Measurements from ENCODE around the gene CD247. TPM values are rescaled to one million over a fixed set of nuclear protein-coding genes. Genes with fewer than 3 reads are reported as not detected.

CD247 gene
- total and polyA plus RNA-seq, 2 of the 4 experiments (the other 2 are of a cell fraction) = not detected

- TF ChIP-seq NFE2L2 (IDR thresholded peaks at IDR 0.05; ENCODE audit: low read depth, low read length) (no peak), RFX5 (IDR thresholded peaks at IDR 0.05; ENCODE audit: low read depth, low read length) (no peak), MAFK (IDR thresholded peaks at IDR 0.05; ENCODE audit: low read depth, low read length) (no peak), CTCF (conservative IDR thresholded peaks at IDR 0.05; ENCODE audit: low read depth, low read length) (no peak), SMC3 (IDR thresholded peaks at IDR 0.05; ENCODE audit: low read depth, low read length) (no peak), FOS (IDR thresholded peaks at IDR 0.05; ENCODE audit: low read depth, low read length) (no peak), MAZ (IDR thresholded peaks at IDR 0.05; ENCODE audit: borderline replicate concordance, low read depth, low read length) (no peak), MXI1 (IDR thresholded peaks at IDR 0.05; ENCODE audit: borderline replicate concordance, low read depth, low read length) (no peak)
Measured at GRCh38 chr1:167510881-167511280, 7.4 kb downstream of the CD247 start.

More at GRCh38 chr1:167510881-167511280, 7.4 kb downstream of the CD247 start:
- no peak overlapping the region for H2AK5ac ChIP-seq (ENCODE audit: low read depth, low read length)
- ATAC-seq (ENCODE audit: low read depth) (no peak), DNase-seq (no peak)
- no peak overlapping the region for H3K56ac ChIP-seq (ENCODE audit: extremely low read depth, insufficient read depth, low read length)
- POLR2A ChIA-PET (ENCODE audit: unreplicated experiment) = no interaction called here
- H3K18ac ChIP-seq (ENCODE audit: low read depth, low read length) = no peak overlapping the region
- no peaks in the 10 kb centered on the region for H3K36me3 ChIP-seq (ENCODE audit: control insufficient read depth, insufficient read depth, low read length)
- no peak overlapping the region for H4K5ac ChIP-seq (ENCODE audit: low read depth, low read length)
- H2BK20ac ChIP-seq (ENCODE audit: low read depth, low read length) = no peak overlapping the region
- H3K79me1 ChIP-seq (ENCODE audit: low read depth in 1 of 2, low read length in 2 of 2) = no peaks in the 10 kb centered on the region
- no peak overlapping the region for H3K27ac ChIP-seq (ENCODE audit: insufficient read depth, low read length)
- no peaks in the 10 kb centered on the region for H3K9me3 ChIP-seq (ENCODE audit: control insufficient read depth, insufficient read depth, low read length)
- no peak overlapping the region for H4K91ac ChIP-seq (ENCODE audit: insufficient read depth, low read depth, low read length)
- H3K4me1 ChIP-seq (ENCODE audit: control insufficient read depth, insufficient read depth, low read length) = no peaks in the 10 kb centered on the region
- BruUV-seq (replicated peaks) = no TSS peak
- no peak overlapping the region for H3K4ac ChIP-seq (ENCODE audit: low read depth, low read length)
- H4K8ac ChIP-seq (ENCODE audit: low read depth in 2 of 2, low read length in 2 of 2) = no peak overlapping the region
- H3K23ac ChIP-seq (ENCODE audit: low read depth, low read length) = no peak overlapping the region
- no peak overlapping the region for H2BK5ac ChIP-seq (ENCODE audit: low read depth, low read length, poor library complexity, severe bottlenecking)
- peaks cover 3% of the 10 kb centered on the region for H3K27me3 ChIP-seq (ENCODE audit: control insufficient read depth, insufficient read depth, low read length)
- H3K14ac ChIP-seq (replicated peaks; ENCODE audit: low read depth, low read length) = no peak overlapping the region
- no peak overlapping the region for H2BK120ac ChIP-seq (ENCODE audit: low read depth, low read length)
- intact Hi-C loops (cut with micrococcal nuclease) = no loop called here
- H2AFZ ChIP-seq (replicated peaks; ENCODE audit: low read length, poor library complexity) = no peak overlapping the region
- no peak overlapping the region for H3K9ac ChIP-seq (ENCODE audit: low read depth, low read length)
- WGBS, 2 experiments (ENCODE audit: extremely low coverage in 2 of 2, insufficient read length in 1 of 2) = no CpG with 5 or more reads among the region's 4 CpGs
- no peak overlapping the region for H3K4me2 ChIP-seq (ENCODE audit: low read depth, low read length)
- dilution Hi-C loops (cut with HindIII; ENCODE audit: low sequenced_read_pairs, unreplicated experiment) = no loop called here
- CTCF ChIA-PET = no interaction called here
- no peaks in the 10 kb centered on the region for H4K20me1 ChIP-seq (ENCODE audit: insufficient read depth, low read length)
- no peak overlapping the region for H2BK15ac ChIP-seq (ENCODE audit: low read depth, low read length)
- no peak overlapping the region for H3K4me3 ChIP-seq (ENCODE audit: insufficient read depth, low read depth, low read length)
- no peaks in the 10 kb centered on the region for H3K9me1 ChIP-seq (ENCODE audit: insufficient read depth, low read length)
- in situ Hi-C loops (cut with MboI; ENCODE audit: low sequenced_read_pairs) = no loop called here
- no peak overlapping the region for H2AK9ac ChIP-seq (replicated peaks; ENCODE audit: low read depth, low read length, poor library complexity)
